IMR-90 (cell line): ENCODE measurements around the gene RAB36. TPM values are rescaled to one million over a fixed set of nuclear protein-coding genes. Genes with fewer than 3 reads are reported as not detected.

Experiments used
- ATAC-seq: fragments of 200-7000 bp; cut with Tn5 transposase; 2 replicates; pipeline ENCODE4 v1.9.1; 2020; ENCODE audit warnings: low read depth, mild to moderate bottlenecking, moderate library complexity
- BruUV-seq: library from RNA; stranded (reverse); fragments of 400-500 nt; replicated peaks from 2 replicates; lab custom pipeline; 2021; lab: Mats Ljungman, UMichigan
- CTCF ChIA-PET: fragments of 300-600 bp; formaldehyde crosslinking; extraction: SDS; loops from one replicate; lab custom pipeline; 2021; ENCODE audit warnings: antibody characterized with exemption; lab: Yijun Ruan, JAX
- POLR2A ChIA-PET: fragments of 300-600 bp; sonication (Branson Sonifier 250); formaldehyde crosslinking; loops from one replicate; lab custom pipeline; 2022; ENCODE audit warnings: antibody characterized with exemption; ENCODE audit not compliant: unreplicated experiment; lab: Charles Lee
- DNase-seq: peaks from one replicate; pipeline ENCODE4 v3.0.0; 2013
- H2AFZ ChIP-seq: replicated peaks from 2 replicates; pipeline ENCODE3; 2013; ENCODE audit warnings: low read length, mild to moderate bottlenecking; ENCODE audit not compliant: poor library complexity
- H2AK5ac ChIP-seq: 2 replicates; pipeline ENCODE4 v1.6.1; 2013; ENCODE audit warnings: low read depth, low read length, inconsistent platforms
- H2AK9ac ChIP-seq: replicated peaks from 2 replicates; pipeline ENCODE3; 2013; ENCODE audit warnings: mild to moderate bottlenecking, low read depth, low read length, moderate library complexity; ENCODE audit not compliant: poor library complexity
- H2BK120ac ChIP-seq: 2 replicates; pipeline ENCODE4 v1.6.1; 2013; ENCODE audit warnings: low read depth, low read length, inconsistent platforms
- H2BK15ac ChIP-seq: 3 replicates; pipeline ENCODE4 v1.6.1; 2013; ENCODE audit warnings: low read depth, low read length, inconsistent platforms
- H2BK20ac ChIP-seq: 2 replicates; pipeline ENCODE4 v1.6.1; 2013; ENCODE audit warnings: low read depth, mild to moderate bottlenecking, inconsistent platforms, low read length, moderate library complexity
- H2BK5ac ChIP-seq: 2 replicates; pipeline ENCODE4 v1.6.1; 2013; ENCODE audit warnings: mild to moderate bottlenecking, low read depth, low read length, inconsistent platforms; ENCODE audit not compliant: poor library complexity, severe bottlenecking
- H3K14ac ChIP-seq: replicated peaks from 2 replicates; pipeline ENCODE4 v1.6.1; 2013; ENCODE audit warnings: low read depth, low read length, inconsistent platforms
- H3K18ac ChIP-seq: 2 replicates; pipeline ENCODE4 v1.6.1; 2013; ENCODE audit warnings: low read depth, low read length, control low read depth
- H3K23ac ChIP-seq: 2 replicates; pipeline ENCODE4 v1.6.1; 2013; ENCODE audit warnings: low read depth, low read length, inconsistent platforms
- H3K27ac ChIP-seq: 2 replicates; pipeline ENCODE4 v1.5.1; 2013; ENCODE audit warnings: mild to moderate bottlenecking, control low read depth, low read length; ENCODE audit not compliant: insufficient read depth
- H3K27me3 ChIP-seq: 2 replicates; pipeline ENCODE4 v1.6.1; 2013; ENCODE audit warnings: low read length; ENCODE audit not compliant: control insufficient read depth, insufficient read depth
- H3K36me3 ChIP-seq: 2 replicates; pipeline ENCODE4 v1.6.1; 2013; ENCODE audit warnings: low read length, mixed read lengths; ENCODE audit not compliant: control insufficient read depth, insufficient read depth
- H3K4ac ChIP-seq: 2 replicates; pipeline ENCODE4 v1.6.1; 2013; ENCODE audit warnings: low read depth, low read length, inconsistent platforms
- H3K4me1 ChIP-seq: 2 replicates; pipeline ENCODE4 v1.6.1; 2013; ENCODE audit warnings: low read length, mixed read lengths; ENCODE audit not compliant: control insufficient read depth, insufficient read depth
- H3K4me2 ChIP-seq: 2 replicates; pipeline ENCODE4 v1.6.1; 2013; ENCODE audit warnings: low read depth, mild to moderate bottlenecking, control low read depth, low read length, moderate library complexity
- H3K4me3 ChIP-seq: 2 replicates; pipeline ENCODE4 v1.5.1; 2013; ENCODE audit warnings: low read depth, mild to moderate bottlenecking, control low read depth, low read length, moderate library complexity; ENCODE audit not compliant: insufficient read depth
- H3K56ac ChIP-seq: 2 replicates; pipeline ENCODE4 v1.6.1; 2013; ENCODE audit warnings: low read length, inconsistent platforms; ENCODE audit not compliant: insufficient read depth; ENCODE audit errors: extremely low read depth
- H3K79me1 ChIP-seq, 2 experiments: 2 replicates each; pipeline ENCODE4 v1.6.1; 2013; ENCODE audit warnings: low read length in 2 of 2, inconsistent platforms in 1 of 2, low read depth in 1 of 2
- H3K9ac ChIP-seq: 2 replicates; pipeline ENCODE4 v1.6.1; 2013; ENCODE audit warnings: low read depth, low read length, control low read depth
- H3K9me1 ChIP-seq: 2 replicates; pipeline ENCODE4 v1.6.1; 2013; ENCODE audit warnings: low read length, inconsistent platforms; ENCODE audit not compliant: insufficient read depth
- H3K9me3 ChIP-seq: 2 replicates; pipeline ENCODE4 v1.6.1; 2013; ENCODE audit warnings: low read length; ENCODE audit not compliant: control insufficient read depth, insufficient read depth
- H4K20me1 ChIP-seq: 2 replicates; pipeline ENCODE4 v1.6.1; 2013; ENCODE audit warnings: low read length, inconsistent platforms; ENCODE audit not compliant: insufficient read depth
- H4K5ac ChIP-seq: 2 replicates; pipeline ENCODE4 v1.6.1; 2013; ENCODE audit warnings: mild to moderate bottlenecking, low read depth, low read length, control low read depth
- H4K8ac ChIP-seq, 2 experiments: 2 replicates each; pipeline ENCODE4 v1.6.1; 2013; ENCODE audit warnings: low read depth in 2 of 2, low read length in 2 of 2, control low read depth in 1 of 2, inconsistent platforms in 1 of 2
- H4K91ac ChIP-seq: 2 replicates; pipeline ENCODE4 v1.6.1; 2013; ENCODE audit warnings: low read depth, low read length, inconsistent platforms; ENCODE audit not compliant: insufficient read depth
- BHLHE40 ChIP-seq: fragments of 150-350 bp; IDR thresholded peaks from 2 replicates; pipeline ENCODE4 v1.6.1; 2016; ENCODE audit warnings: mild to moderate bottlenecking, low read depth, low read length
- CEBPB ChIP-seq: IDR thresholded peaks from 2 replicates; pipeline ENCODE4 v1.6.1; 2012; ENCODE audit warnings: low read depth, low read length, improper control_type of control experiment
- CHD1 ChIP-seq: IDR thresholded peaks from 2 replicates; pipeline ENCODE4 v1.6.1; 2012; ENCODE audit warnings: low read depth, low read length, improper control_type of control experiment
- ELK1 ChIP-seq: fragments of 150-350 bp; IDR thresholded peaks from 2 replicates; pipeline ENCODE4 v1.6.1; 2016; ENCODE audit warnings: low read depth, mild to moderate bottlenecking, low read length, moderate library complexity, borderline replicate concordance
- FOS ChIP-seq: fragments of 150-350 bp; IDR thresholded peaks from 2 replicates; pipeline ENCODE4 v1.6.1; 2016; ENCODE audit warnings: low read depth, low read length
- MAFK ChIP-seq: IDR thresholded peaks from 2 replicates; pipeline ENCODE4 v1.6.1; 2012; ENCODE audit warnings: low read depth, low read length, improper control_type of control experiment
- NFE2L2 ChIP-seq: fragments of 150-350 bp; IDR thresholded peaks from 2 replicates; pipeline ENCODE4 v1.6.1; 2016; ENCODE audit warnings: low read depth, mild to moderate bottlenecking, low read length
- POLR2A ChIP-seq: IDR thresholded peaks from 2 replicates; pipeline ENCODE4 v1.6.1; 2012; ENCODE audit warnings: mild to moderate bottlenecking, low read depth, low read length
- RAD21 ChIP-seq: IDR thresholded peaks from 2 replicates; pipeline ENCODE4 v1.6.1; 2012; ENCODE audit warnings: low read length, improper control_type of control experiment
- RCOR1 ChIP-seq: IDR thresholded peaks from 2 replicates; pipeline ENCODE4 v1.6.1; 2012; ENCODE audit warnings: mild to moderate bottlenecking, low read length, improper control_type of control experiment; ENCODE audit not compliant: insufficient replicate concordance
- SMC3 ChIP-seq: fragments of 150-350 bp; IDR thresholded peaks from 2 replicates; pipeline ENCODE4 v1.6.1; 2016; ENCODE audit warnings: low read depth, mild to moderate bottlenecking, antibody characterized with exemption, low read length, moderate library complexity
- USF2 ChIP-seq: fragments of 150-350 bp; IDR thresholded peaks from 2 replicates; pipeline ENCODE4 v1.6.1; 2017; ENCODE audit warnings: mild to moderate bottlenecking, antibody characterized with exemption, low read length, low read depth
- WGBS, 2 experiments: methylation state at CpG; one replicate each; pipeline versions ENCODE4 v1.1.5 to v1.1.7; 2013; ENCODE audit warnings: missing lambda C conversion rate in 2 of 2; ENCODE audit not compliant: insufficient read length in 1 of 2; ENCODE audit errors: extremely low coverage in 2 of 2; 5-methylcytosine and 5-hydroxymethylcytosine counted together
- dilution Hi-C: fragments of 300-500 bp; cut with HindIII; formaldehyde crosslinking; loops from one replicate; pipeline ENCODE4 v1.14.3; 2018; ENCODE audit warnings: low sequenced_read_pairs; ENCODE audit not compliant: unreplicated experiment
- in situ Hi-C: fragments of 300-500 bp; cut with MboI; formaldehyde crosslinking; loops from 3 replicates; pipeline ENCODE4 v1.14.3; 2019; ENCODE audit warnings: low sequenced_read_pairs, inconsistent platforms, mixed read lengths
- intact Hi-C: fragments of 100-400 bp; cut with micrococcal nuclease; formaldehyde crosslinking; loops from 2 replicates; pipeline ENCODE4 v1.10.0; 2022
- polyA plus RNA-seq, 3 experiments: library from polyadenylated mRNA; depleted of rRNA; stranded (reverse); fragments of >200 nt; gene quantifications; 2 replicates each; pipeline ENCODE4 v1.2.3, GENCODE V29; 2012; ENCODE audit warnings: low replicate concordance in 1 of 3
- total RNA-seq: library from RNA; depleted of rRNA; stranded (reverse); fragments of >200 nt; gene quantifications from 2 replicates; pipeline ENCODE4 v1.2.3, GENCODE V29; 2012

RAB36 gene
- total and polyA plus RNA-seq, 2 of the 4 experiments (the other 2 are of a cell fraction) = 3.6 to 4.0 TPM

GRCh38 chr22:23202812-23203451 lies 57.7 kb downstream of the RAB36 start:
- H4K20me1 ChIP-seq = peaks cover 59% of the 10 kb centered on the region
- ChIA-PET CTCF (interaction anchor here (0.5 to 0.7 kb wide), 2 partner anchors 11 to 28 kb away, joined by 3 to 7 read pairs; no protein-coding TSS in a partner anchor), POLR2A (no interaction called here)
- no peak overlapping the region for H4K8ac ChIP-seq
- peaks cover 7% of the 10 kb centered on the region for H3K4me1 ChIP-seq
- DNase-seq (no peak), ATAC-seq (no peak)
- no peak overlapping the region for H2AFZ ChIP-seq
- H2AK5ac ChIP-seq = no peak overlapping the region
- H2BK20ac ChIP-seq = no peak overlapping the region
- no CpG with 5 or more reads among the region's 4 CpGs for WGBS, 2 experiments
- H3K23ac ChIP-seq = no peak overlapping the region
- no peaks in the 10 kb centered on the region for H3K27me3 ChIP-seq
- dilution Hi-C loops = no loop called here
- H4K91ac ChIP-seq = no peak overlapping the region
- no peak overlapping the region for H3K4me2 ChIP-seq
- H3K18ac ChIP-seq = no peak overlapping the region
- H2BK120ac ChIP-seq = no peak overlapping the region
- H3K79me1 ChIP-seq = peaks cover 18 to 76% of the 10 kb centered on the region in 2 experiments
- peaks cover 29% of the 10 kb centered on the region for H3K9me1 ChIP-seq
- H3K4me3 ChIP-seq = no peak overlapping the region
- H3K56ac ChIP-seq = no peak overlapping the region
- intact Hi-C loops = no loop called here
- no peak overlapping the region for H4K5ac ChIP-seq
- no peak overlapping the region for H3K4ac ChIP-seq
- peak overlapping the region; percentile 24 for H2AK9ac ChIP-seq
- H3K27ac ChIP-seq = no peak overlapping the region
- BruUV-seq = no TSS peak
- H2BK15ac ChIP-seq = no peak overlapping the region
- no peak overlapping the region for H3K14ac ChIP-seq
- peaks cover 4% of the 10 kb centered on the region for H3K36me3 ChIP-seq
- TF ChIP-seq RAD21 (no peak), FOS (no peak), CHD1 (no peak), POLR2A (no peak), ELK1 (no peak), NFE2L2 (no peak), USF2 (no peak), CEBPB (no peak), MAFK (no peak), BHLHE40 (no peak), SMC3 (no peak), RCOR1 (no peak)
- H2BK5ac ChIP-seq = no peak overlapping the region
- no peak overlapping the region for H3K9ac ChIP-seq
- H3K9me3 ChIP-seq = no peaks in the 10 kb centered on the region
- in situ Hi-C loops = no loop called here
